ENCODE measurements around the gene ATP6V1B1. TPM values are rescaled to one million over a fixed set of nuclear protein-coding genes. Genes with fewer than 3 reads are reported as not detected.

Gene ATP6V1B1
- total and polyA plus RNA-seq, 9 of the 15 experiments (the other 6 are each of a cell fraction or from before 2014, with no cell fraction given): not detected

GRCh38 chr2:70975237-70975636, 39.5 kb downstream of the ATP6V1B1 start (continued):
- TF ChIP-seq CHD7 (IDR thresholded peaks at IDR 0.05; ENCODE audit: low read depth, low read length) (no peak), HDAC1 (IDR thresholded peaks at IDR 0.05) (no peak), ZKSCAN3 (CRISPR knock-in tag; IDR thresholded peaks at IDR 0.05) (no peak), TCF15 (CRISPR knock-in tag; IDR thresholded peaks at IDR 0.05) (no peak), KAT8 (IDR thresholded peaks at IDR 0.05; ENCODE audit: low read depth) (no peak), DACH1 (IDR thresholded peaks at IDR 0.05; ENCODE audit: partially characterized antibody) (no peak), ELK1 (CRISPR knock-in tag; IDR thresholded peaks at IDR 0.05) (no peak), IFI16 (CRISPR knock-in tag; IDR thresholded peaks at IDR 0.05) (no peak), ZNF511 (CRISPR knock-in tag; IDR thresholded peaks at IDR 0.05) (no peak), NCOR1 (IDR thresholded peaks at IDR 0.05) (peak; percentile 26; the same call in 1 of the 2 replicates), ZNF133 (CRISPR knock-in tag; IDR thresholded peaks at IDR 0.05) (no peak), FOXP4 (CRISPR knock-in tag; IDR thresholded peaks at IDR 0.05; ENCODE audit: borderline replicate concordance) (no peak), TBP (optimal IDR thresholded peaks at IDR 0.05; ENCODE audit: low read depth, low read length) (no peak)
